SK-MEL-5 (cell line): ENCODE data around the gene SLC4A9. TPM values are rescaled to one million over a fixed set of nuclear protein-coding genes. Genes with fewer than 3 reads are reported as not detected.

Source experiments
- DNase-seq: peaks from one replicate; pipeline ENCODE4 v3.0.0-alpha.2; 2016; ENCODE audit warnings: low read depth, low spot score
- in situ Hi-C: cut with HindIII; loops from 2 replicates; pipeline ENCODE4 v1.10.0; 2016; ENCODE audit warnings: low sequenced_read_pairs, high pct_unique_total_duplicates, low pct_unique_long_range_greater_than_20kb
- total RNA-seq: library from RNA; depleted of rRNA; stranded (reverse); fragments of >200 nt; shearing (Covaris generic); gene quantifications from 2 replicates; pipeline ENCODE4 v1.2.3, GENCODE V29; 2014

SLC4A9 gene
- total RNA-seq, 1 experiment from 2014 or later, result 0.18 TPM

GRCh38 chr5:140351609-140352334 lies 8.2 kb upstream of the SLC4A9 start:
- in situ Hi-C loops, result no loop called here
- DNase-seq, result peak; percentile 84

GRCh38 chr5:140355546-140355945 lies 4.4 kb upstream of the SLC4A9 start:
- in situ Hi-C loops, result no loop called here
- DNase-seq, result no peak

GRCh38 chr5:140356853-140357725 lies 2.9 kb upstream of the SLC4A9 start:
- in situ Hi-C loops, result no loop called here
- no peak for DNase-seq

GRCh38 chr5:140357726-140358093 lies 2.3 kb upstream of the SLC4A9 start:
- in situ Hi-C loops, result no loop called here
- peak; percentile 86 for DNase-seq

GRCh38 chr5:140358738-140359310 lies 1.2 kb upstream of the SLC4A9 start:
- in situ Hi-C loops, result no loop called here
- peak; percentile 72 for DNase-seq

GRCh38 chr5:140360681-140361479 lies 886 bp downstream of the SLC4A9 start:
- DNase-seq, result no peak
- in situ Hi-C loops, result no loop called here

GRCh38 chr5:140361901-140362300 lies 1.9 kb downstream of the SLC4A9 start:
- no peak for DNase-seq

GRCh38 chr5:140362311-140362710 lies 2.3 kb downstream of the SLC4A9 start:
- DNase-seq, result no peak
- in situ Hi-C loops, result no loop called here

More at GRCh38 chr5:140361901-140362300, 1.9 kb downstream of the SLC4A9 start:
- in situ Hi-C loops, result no loop called here

- in situ Hi-C loops, result no loop called here
- peak; percentile 71 for DNase-seq
Observed at GRCh38 chr5:140362875-140363630, 3.1 kb downstream of the SLC4A9 start.

- in situ Hi-C loops, result no loop called here
- no peak for DNase-seq
Observed at GRCh38 chr5:140363631-140364471, 3.9 kb downstream of the SLC4A9 start.

GRCh38 chr5:140364472-140364765 lies 4.4 kb downstream of the SLC4A9 start:
- DNase-seq, result no peak
- in situ Hi-C loops, result no loop called here

- no peak for DNase-seq
- in situ Hi-C loops, result no loop called here
Observed at GRCh38 chr5:140365282-140365681, 5.3 kb downstream of the SLC4A9 start.

GRCh38 chr5:140365941-140366340 lies 5.9 kb downstream of the SLC4A9 start:
- in situ Hi-C loops, result no loop called here
- no peak for DNase-seq

- in situ Hi-C loops, result no loop called here
- DNase-seq, result no peak
Observed at GRCh38 chr5:140366589-140367255, 6.7 kb downstream of the SLC4A9 start.

- in situ Hi-C loops, result no loop called here
Observed at GRCh38 chr5:140367256-140368013, 7.4 kb downstream of the SLC4A9 start.

More at GRCh38 chr5:140367256-140368013, 7.4 kb downstream of the SLC4A9 start:
- no peak for DNase-seq
